D341Med (cell line): ENCODE measurements around the gene SIK3.

Experiments used
- DNase-seq: peaks from one replicate; pipeline ENCODE4 v3.0.0; 2012; ENCODE audit warnings: low spot score

SIK3 gene

GRCh38 chr11:116929414-116930090, 168.7 kb downstream of the SIK3 start:
- DNase-seq, result no peak

DNA sequence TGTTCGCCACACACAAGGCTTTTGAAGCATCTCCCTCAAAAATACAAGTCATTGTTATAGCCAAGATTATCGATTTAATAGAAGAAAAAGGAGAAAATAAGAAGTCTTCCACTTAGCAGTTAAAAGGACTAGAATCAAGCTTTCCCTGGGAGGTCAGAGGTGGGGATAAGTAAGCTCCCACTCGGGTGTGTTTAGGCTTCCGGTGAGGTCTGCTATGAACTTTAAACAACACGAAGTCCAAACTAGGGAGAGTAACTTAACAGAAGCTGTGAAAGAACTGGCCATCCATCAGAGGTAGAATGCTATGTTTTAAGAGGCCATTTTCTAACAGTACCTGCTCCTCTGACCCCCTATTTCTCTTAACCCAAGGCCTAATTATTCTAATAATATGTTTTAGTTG, 169.4 kb downstream of the SIK3 start:
- no peak for DNase-seq

GRCh38 chr11:116928102-116928777, 170.0 kb downstream of the SIK3 start:
- no peak for DNase-seq

- peak; percentile 51 for DNase-seq
These were observed 170.9 kb downstream of the SIK3 start for GRCh38 chr11:116927163-116927974.

GRCh38 chr11:116925050-116925449, 173.2 kb downstream of the SIK3 start:
- DNase-seq, result no peak

GRCh38 chr11:116918925-116919655, 179.1 kb downstream of the SIK3 start:
- DNase-seq, result no peak

DNA sequence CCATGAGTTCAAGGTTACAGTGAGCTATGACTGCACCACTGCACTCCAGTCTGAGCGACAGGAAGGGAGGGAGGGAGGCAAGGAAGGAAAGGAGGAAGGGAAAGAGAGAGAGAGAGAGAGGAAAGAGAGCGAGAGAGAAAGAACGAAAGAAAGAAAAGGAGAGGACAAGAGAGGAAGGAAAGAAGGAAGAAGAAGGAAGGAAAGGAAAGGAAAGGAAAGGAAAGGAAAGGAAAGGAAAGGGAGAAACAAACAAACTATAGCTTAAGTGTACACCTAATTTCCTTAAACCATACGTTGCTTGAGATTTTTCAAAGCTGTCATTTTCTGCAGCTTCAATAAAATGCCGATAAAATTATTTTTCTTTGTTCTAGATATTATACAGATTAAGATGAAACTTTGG, 180.6 kb downstream of the SIK3 start:
- no peak for DNase-seq

- no peak for DNase-seq
These were observed 181.3 kb downstream of the SIK3 start for GRCh38 chr11:116916886-116917285.

GRCh38 chr11:116916052-116916451, 182.2 kb downstream of the SIK3 start:
- DNase-seq, result no peak

- no peak for DNase-seq
These were observed 185.2 kb downstream of the SIK3 start for GRCh38 chr11:116913000-116913399.

DNA sequence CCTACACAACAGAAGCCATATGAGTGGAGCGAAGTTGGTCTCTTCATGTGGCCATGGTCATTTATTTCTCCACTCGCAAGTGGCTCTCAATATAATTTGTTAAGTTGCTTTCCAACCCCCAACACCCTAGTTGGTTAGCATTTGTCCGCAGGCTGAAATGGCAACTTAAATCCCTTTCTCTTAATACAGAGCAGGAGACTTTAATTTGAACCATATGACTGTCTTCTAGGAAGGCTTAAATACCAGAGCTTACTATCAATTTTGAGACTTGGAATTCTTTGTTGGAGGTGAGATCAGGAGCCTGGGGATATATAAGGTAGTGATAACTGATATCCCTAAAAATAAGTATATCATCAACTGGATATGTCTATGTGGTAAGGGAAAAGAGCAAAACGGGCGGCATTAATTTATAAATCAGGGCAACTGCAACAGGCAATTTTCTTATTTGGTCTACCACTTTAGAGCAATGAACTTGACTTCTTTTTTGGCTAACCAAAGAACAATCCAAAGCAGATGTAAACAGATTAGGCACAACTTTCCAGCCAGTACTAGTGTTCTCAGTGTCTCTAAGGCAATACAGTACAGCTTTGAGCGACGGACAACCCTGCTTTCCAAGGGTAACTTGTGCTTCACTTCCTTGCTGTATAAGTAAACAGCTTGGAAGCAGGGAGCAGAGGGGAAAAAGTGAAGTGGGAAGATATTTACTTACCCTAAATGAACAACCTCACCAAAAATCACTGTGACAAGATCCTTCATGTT, 186.1 kb downstream of the SIK3 start:
- DNase-seq, result no peak

GRCh38 chr11:116910847-116911246, 187.4 kb downstream of the SIK3 start:
- DNase-seq, result no peak

DNA sequence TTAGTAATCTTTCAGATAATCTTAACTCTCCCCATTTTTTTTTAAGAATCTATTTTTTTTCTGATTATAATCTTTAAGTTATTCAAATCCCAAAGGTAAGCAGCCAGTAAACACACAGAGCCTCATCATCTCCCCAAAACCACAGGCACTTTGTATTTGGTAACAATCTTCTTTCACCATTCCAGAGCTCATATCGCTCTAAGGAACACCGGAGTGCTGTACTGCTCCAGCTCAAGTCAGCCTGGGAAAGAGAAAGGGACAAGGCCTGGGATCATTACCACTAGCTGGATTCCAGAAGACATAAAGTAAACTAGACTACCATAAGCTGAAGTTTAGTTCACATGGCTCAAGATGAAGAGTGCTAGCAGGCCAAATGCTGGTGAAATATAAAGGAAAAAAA, 187.8 kb downstream of the SIK3 start:
- DNase-seq, result no peak

- DNase-seq, result no peak
These were observed 189.0 kb downstream of the SIK3 start for GRCh38 chr11:116909245-116909644.

DNA sequence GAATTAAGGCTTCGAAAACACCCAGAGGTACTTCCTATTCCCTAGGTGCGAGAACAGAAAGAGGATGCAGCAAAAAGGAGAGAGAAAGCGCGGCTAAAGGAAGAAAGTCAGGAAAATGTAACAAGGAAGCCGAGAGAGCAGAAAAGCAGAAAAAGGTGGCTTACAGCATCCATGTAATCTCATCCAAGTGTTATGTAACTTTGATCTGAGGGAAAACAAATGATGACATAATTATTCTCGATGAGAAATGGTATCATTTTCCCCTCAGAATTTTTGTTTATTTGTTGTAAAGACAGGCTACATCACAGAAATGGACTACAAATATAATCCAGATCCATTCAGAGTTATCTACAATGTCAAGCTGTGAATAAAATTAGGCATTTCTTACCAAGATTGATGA, 191.7 kb downstream of the SIK3 start:
- DNase-seq, result no peak

- no peak for DNase-seq
These were observed 195.1 kb downstream of the SIK3 start for GRCh38 chr11:116903090-116903489.

DNA sequence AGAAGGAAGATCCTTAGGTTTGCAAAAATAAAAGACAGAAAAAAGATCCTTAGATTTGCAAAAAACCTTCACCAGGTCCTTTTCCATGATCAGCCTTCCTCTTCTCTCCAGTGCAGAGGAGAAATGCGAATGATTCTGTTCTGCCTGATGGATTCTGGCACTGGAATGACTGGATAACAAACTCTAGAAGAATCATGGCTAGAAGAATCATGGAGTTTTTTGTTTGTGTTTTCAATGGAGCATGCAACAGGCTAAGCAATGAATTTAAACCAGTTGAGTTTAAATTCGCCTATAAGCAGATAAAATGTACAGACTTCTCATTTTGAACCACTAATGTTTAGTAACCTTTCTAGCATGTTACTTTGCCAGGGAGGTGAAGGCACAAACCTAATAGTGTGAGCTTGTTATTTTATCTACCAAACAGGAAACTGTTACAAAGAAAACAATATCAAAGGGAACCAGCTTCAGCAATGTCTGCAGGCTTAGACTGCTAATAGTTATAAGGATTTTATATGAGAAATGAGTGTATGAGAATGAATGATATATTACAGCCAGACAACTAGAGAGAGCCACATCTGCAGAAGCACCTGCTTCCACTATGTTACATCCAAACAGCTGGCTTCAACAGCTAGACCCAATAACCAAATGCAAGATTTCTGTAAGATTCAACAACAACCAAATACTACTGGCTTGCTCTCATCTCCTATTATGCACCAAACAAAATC, 196.1 kb downstream of the SIK3 start:
- DNase-seq, result no peak

DNA sequence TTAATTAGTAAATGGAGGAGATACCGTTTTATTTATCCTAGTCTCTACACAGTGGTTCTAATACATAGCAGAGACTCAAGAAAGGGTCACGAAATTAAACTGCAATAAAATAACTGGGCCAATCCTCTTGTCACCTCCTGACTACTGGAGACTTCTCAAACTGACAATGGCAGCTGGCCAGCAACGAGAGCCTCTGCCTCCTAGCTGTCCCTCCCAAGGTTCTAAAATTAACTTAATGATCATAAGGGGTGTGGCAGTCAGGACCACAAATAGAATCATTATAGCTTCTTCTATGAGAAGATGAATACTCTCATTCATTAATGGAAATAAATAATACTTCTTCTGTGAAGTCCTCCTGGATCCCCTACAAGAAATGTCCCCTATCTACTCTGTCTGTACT, 197.0 kb downstream of the SIK3 start:
- DNase-seq, result no peak

- no peak for DNase-seq
These were observed 202.0 kb downstream of the SIK3 start for GRCh38 chr11:116896211-116896610.

- DNase-seq, result peak; percentile 46
These were observed 203.0 kb downstream of the SIK3 start for GRCh38 chr11:116895048-116895757.
